Psoas muscle (tissue), 8 donors: Measurements from ENCODE around the gene ATP6V1C2. TPM values are rescaled to one million over a fixed set of nuclear protein-coding genes. Genes with fewer than 3 reads are reported as not detected.
A peak's percentile ranks its signal among the peaks of the same experiment; 100 is the strongest.

Source experiments
- ATAC-seq, 4 donors: fragments of 200-7000 bp; cut with Tn5 transposase; one replicate each; pipeline ENCODE4 v1.9.1; 2020; ENCODE audit warnings: moderate library complexity in 3 of 4, mild to moderate bottlenecking in 2 of 4
- DNase-seq, 2 donors: peaks; one replicate each; pipeline ENCODE4 v3.0.0-alpha.2; 2020
- H3K27ac ChIP-seq: fragments of 200-600 bp; one replicate; pipeline ENCODE4 v1.8.0; 2022
- H3K27me3 ChIP-seq, 3 donors: fragments of 200-600 bp in 1 of 3; one replicate each; pipeline versions ENCODE4 v1.6.1 to v1.8.0; 2013 to 2022; ENCODE audit warnings: low read length in 2 of 3, mild to moderate bottlenecking in 2 of 3, moderate library complexity in 1 of 3; ENCODE audit not compliant: insufficient read depth in 3 of 3
- H3K36me3 ChIP-seq, 2 donors: fragments of 200-600 bp in 1 of 2; one replicate each; pipeline versions ENCODE4 v1.6.1 to v1.8.0; 2013 to 2022; ENCODE audit warnings: low read depth in 1 of 2, mild to moderate bottlenecking in 1 of 2, moderate library complexity in 1 of 2; ENCODE audit not compliant: insufficient read depth in 1 of 2
- H3K4me1 ChIP-seq: fragments of 200-600 bp; one replicate; pipeline ENCODE4 v1.8.0; 2022
- H3K4me3 ChIP-seq: fragments of 200-600 bp; one replicate; pipeline ENCODE4 v1.8.0; 2022; ENCODE audit warnings: mild to moderate bottlenecking
- H3K9me3 ChIP-seq: fragments of 200-600 bp; one replicate; pipeline ENCODE4 v1.8.0; 2022
- CTCF ChIP-seq: fragments of 200-600 bp; IDR thresholded peaks from one replicate; pipeline ENCODE4 v1.8.0; 2022; ENCODE audit warnings: antibody characterized with exemption
- WGBS, 3 donors: extraction: QIAGEN DNeasy Blood & Tissue Kit; methylation state at CpG; one replicate each; pipeline versions ENCODE4 v1.1.6 to v1.1.7; 2013; 5-methylcytosine and 5-hydroxymethylcytosine counted together
- intact Hi-C, 2 donors: fragments of 100-400 bp; cut with DNase I; formaldehyde crosslinking; loops; one replicate each; pipeline versions ENCODE4 v1.11.0 to v1.14.2; 2022
- polyA plus RNA-seq, 3 donors: library from polyadenylated mRNA; stranded (reverse); fragments of 200-250 nt; gene quantifications; one replicate each; pipeline ENCODE4 v1.2.3, GENCODE V29; 2013
- total RNA-seq, 4 donors: library from RNA; stranded (reverse); fragmentation: NEBNext Ultra II Directional in 2 of 4; extraction: Animal tissue kit (Norgen Biotek cat#: 25700) in 2 of 4; gene quantifications; one replicate each; pipeline versions ENCODE4 v1.2.1 to v1.2.4, GENCODE V29; 2021 to 2023
- donor health status: healthy with polysubstance abuse.
- donor health status: DM: no; HTN: no; CAD: no; lungs with moderate emphysema.
- donor health status: Bipolar disorder and iron deficiency.
- donor health status: healthy.
- donor health status: DM: yes; HTN: yes; CAD: no.
- donor health status: DM: no; HTN: no; CAD: no.
- donor health status: DM: no; HTN: no; CAD: no.
- donor health status: DM: yes; HTN: yes; CAD: no.

The ATP6V1C2 gene
- total and polyA plus RNA-seq, 7 donors, result 0.11 to 0.70 (median 0.25) TPM

- Histone ChIP-seq H3K36me3 (peaks cover 0 to 34% of the 10 kb centered on the region in 2 donors), H3K4me3 (no peak overlapping the region), H3K27me3 (no peaks in the 10 kb centered on the region), H3K9me3 (no peaks in the 10 kb centered on the region), H3K4me1 (no peaks in the 10 kb centered on the region), H3K27ac (no peak overlapping the region)
- 82 to 90% (median 82%) methylated on average over 27 of the region's 27 CpGs for WGBS, 3 donors
- intact Hi-C loops, result no loop called here
- TF ChIP-seq CTCF, result no peak
- no peak for DNase-seq
- ATAC-seq, result no peak
Measured at GRCh38 chr2:10776231-10776977, 55.0 kb downstream of the ATP6V1C2 start.

DNA sequence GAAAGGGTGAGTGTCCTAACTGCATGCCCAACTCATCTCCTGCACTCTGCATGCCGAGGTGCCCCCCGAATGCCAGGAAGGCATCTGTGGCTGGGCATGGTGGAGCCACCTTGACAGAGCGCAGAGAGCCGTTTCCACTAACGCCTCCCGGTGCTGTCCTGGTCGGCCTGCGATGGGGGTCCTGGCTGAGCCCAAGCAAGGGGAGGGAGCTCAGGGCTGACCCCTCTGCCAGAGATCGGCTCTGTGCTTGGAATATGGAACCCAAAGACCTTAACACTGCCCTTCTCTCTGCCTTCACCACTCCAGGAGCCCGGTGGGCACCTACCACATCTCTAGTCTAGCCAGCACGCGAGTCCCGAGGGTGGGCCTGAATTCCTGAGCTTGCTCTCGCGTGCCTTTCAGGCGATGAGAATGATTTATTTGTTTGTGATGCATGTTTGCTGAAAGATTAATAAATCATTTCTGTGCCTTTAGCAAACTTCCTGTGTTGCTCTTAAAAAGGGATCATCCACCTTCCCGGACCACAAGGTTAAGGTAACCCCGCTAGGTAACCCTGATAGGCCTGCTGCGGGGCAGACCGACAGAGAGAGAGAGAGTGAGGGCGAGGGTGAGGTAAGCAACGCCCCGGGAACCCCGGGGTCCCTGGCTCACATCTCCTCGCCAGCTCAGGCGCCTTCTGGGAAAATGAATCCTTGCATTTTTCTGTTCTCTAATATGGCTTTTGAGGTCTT, 55.8 kb downstream of the ATP6V1C2 start:
- H3K27ac ChIP-seq, result no peak overlapping the region
- WGBS, 3 donors, result 89 to 90% (median 90%) methylated on average over 20 to 26 of the region's 26 CpGs
- no peak overlapping the region for H3K4me3 ChIP-seq
- H3K9me3 ChIP-seq, result no peaks in the 10 kb centered on the region
- no peak for ATAC-seq
- H3K36me3 ChIP-seq, result peaks cover 0 to 43% of the 10 kb centered on the region in 2 donors
- DNase-seq, result no peak
- no peaks in the 10 kb centered on the region for H3K4me1 ChIP-seq
- TF ChIP-seq CTCF, result no peak
- intact Hi-C loops, result no loop called here
- H3K27me3 ChIP-seq, result no peaks in the 10 kb centered on the region

DNA sequence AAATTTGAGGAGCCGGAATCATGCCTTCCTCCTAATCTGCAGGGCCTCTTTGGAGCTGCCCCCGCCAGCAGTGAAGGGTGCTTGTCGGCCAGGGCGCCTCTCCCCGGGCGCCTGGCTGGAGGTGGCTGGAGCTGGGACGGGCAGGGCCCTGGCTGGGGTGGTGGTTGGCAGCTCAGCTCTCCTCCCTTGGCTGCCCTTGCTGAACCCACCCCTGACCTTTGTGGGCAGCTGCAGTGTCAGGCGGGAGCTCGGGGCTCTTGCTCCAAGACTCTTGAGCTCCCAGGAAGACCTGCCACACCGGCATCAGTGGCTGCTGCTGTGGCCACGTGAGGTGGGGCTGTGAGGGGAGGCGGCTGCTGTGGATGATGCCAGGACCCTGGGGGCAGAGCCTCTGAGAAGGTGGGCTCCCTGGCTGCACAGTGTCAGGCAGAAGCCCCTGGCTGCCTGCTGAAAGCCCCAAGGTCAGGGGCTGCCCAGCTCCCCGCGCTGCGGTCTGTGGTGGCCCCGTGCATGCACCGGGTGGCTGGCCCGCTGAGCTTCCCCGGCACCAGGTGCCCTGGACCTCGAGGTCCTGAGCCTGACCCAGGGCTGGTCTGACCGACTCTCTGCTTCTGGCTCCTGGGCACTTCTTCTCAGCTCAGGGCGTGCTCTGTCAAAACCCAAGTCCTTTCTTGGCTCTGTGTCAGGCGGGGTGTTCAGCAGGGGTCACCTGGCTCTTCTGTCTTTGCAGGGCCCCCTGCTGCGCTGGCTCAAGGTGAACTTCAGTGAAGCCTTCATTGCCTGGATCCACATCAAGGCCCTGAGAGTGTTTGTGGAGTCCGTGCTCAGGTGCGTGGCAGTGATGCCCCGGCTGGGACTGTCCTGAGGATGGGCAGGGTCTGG, 56.7 kb downstream of the ATP6V1C2 start:
- TF ChIP-seq CTCF, result no peak
- peak in 1 of 4 donors; percentile 13 for ATAC-seq

DNA sequence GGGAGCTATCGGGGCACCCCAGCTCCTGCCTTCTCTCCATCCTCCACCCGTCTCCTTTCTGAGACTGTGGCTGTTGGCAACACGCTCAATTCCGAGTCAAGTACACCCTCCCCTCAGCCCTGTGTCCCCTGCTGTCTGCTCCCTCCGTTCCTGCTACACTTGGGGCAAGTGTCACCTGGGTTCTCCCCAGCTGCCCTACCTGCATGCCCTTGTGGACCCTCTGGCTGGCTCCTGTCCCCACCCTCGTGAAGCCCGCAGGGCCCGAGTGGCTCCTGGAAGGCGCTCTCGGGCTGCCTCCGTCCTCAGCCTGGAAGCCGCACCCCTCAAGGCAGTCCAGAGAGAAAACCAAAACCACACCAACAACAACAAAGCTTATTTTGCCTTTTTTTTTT, 57.3 kb downstream of the ATP6V1C2 start:
- intact Hi-C loops, result no loop called here
- H3K4me1 ChIP-seq, result no peaks in the 10 kb centered on the region
- no peak overlapping the region for H3K27ac ChIP-seq
- no peak for TF ChIP-seq CTCF
- DNase-seq (no peak), ATAC-seq (peak in 1 of 4 donors; percentile 11)
- no peak overlapping the region for H3K4me3 ChIP-seq
- 89 to 94% (median 93%) methylated on average over 10 to 12 of the region's 12 CpGs for WGBS, 3 donors
- H3K9me3 ChIP-seq, result no peaks in the 10 kb centered on the region
- peaks cover 2 to 58% of the 10 kb centered on the region in 2 donors for H3K36me3 ChIP-seq
- no peaks in the 10 kb centered on the region for H3K27me3 ChIP-seq

More for the DNA sequence above, 56.7 kb downstream of the ATP6V1C2 start:
- Histone ChIP-seq H3K9me3 (no peaks in the 10 kb centered on the region), H3K27ac (no peak overlapping the region), H3K4me3 (no peak overlapping the region), H3K36me3 (peaks cover 0 to 51% of the 10 kb centered on the region in 2 donors), H3K4me1 (no peaks in the 10 kb centered on the region), H3K27me3 (no peaks in the 10 kb centered on the region)
- 79 to 86% (median 85%) methylated on average over 27 of the region's 27 CpGs for WGBS, 3 donors
- intact Hi-C loops, result no loop called here
- DNase-seq, result no peak
